Diencephalon (tissue), 1 donor: ENCODE measurements around the gene MANSC4. TPM values are rescaled to one million over a fixed set of nuclear protein-coding genes. Genes with fewer than 3 reads are reported as not detected.

Experiments used
- small RNA-seq: library from RNA; depleted of rRNA; stranded (forward); fragments of <200 nt; gene quantifications from one replicate; pipeline ENCODE3, GENCODE V24; 2014
- total RNA-seq: library from RNA; depleted of rRNA; stranded (reverse); fragments of >200 nt; gene quantifications from one replicate; pipeline ENCODE4 v1.2.3, GENCODE V29; 2014

Gene MANSC4
- not detected for total RNA-seq

DNA sequence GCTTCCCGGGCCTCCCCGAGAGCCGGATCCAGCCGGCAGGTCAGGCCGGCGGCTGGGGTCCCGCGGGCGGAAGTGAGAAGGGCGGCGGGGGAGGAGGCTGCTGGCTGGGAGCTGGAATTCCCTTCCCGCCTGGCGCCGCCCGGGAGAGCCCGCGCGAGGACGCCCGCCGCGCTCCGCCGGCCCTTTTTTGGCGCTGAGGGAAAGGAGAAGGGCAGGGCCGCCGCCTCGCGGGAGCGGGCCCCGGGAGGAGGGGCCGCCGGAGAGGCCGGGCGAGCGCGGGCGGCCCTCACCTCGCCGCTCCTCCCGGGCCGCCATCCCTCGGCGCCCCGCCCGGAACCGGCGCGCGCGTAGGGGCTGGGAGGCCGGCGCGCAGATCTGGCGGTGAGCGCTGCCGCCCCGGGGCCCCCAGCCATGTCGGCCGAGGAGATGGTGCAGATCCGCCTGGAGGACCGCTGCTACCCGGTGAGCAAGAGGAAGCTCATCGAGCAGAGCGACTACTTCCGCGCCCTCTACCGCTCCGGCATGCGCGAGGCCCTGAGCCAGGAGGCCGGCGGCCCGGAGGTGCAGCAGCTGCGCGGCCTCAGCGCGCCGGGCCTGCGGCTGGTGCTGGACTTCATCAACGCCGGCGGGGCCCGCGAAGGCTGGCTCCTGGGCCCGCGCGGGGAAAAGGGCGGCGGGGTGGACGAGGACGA is at the start of gene MANSC4, which contains the start of gene KLHL42:
Gene MANSC4, minus strand, starts transcription at position 317 of the 692 bp plus-strand sequence. CDS start 8,960 bp downstream, outside the sequence.
Gene KLHL42, plus strand, starts transcription at position 314 of the 692 bp plus-strand sequence. Its CDS starts 98 bp downstream, at position 412.

Small RNAs within 50 kb of the gene (small RNA-seq; reads per million reads assigned to genes)
- gene RF00019 (not detected), gene RF02271 (not detected)

Other genes starting within 250 kb of the MANSC4 start
- 1.6 TPM for gene REP15, start 83.8 kb downstream of the MANSC4 start, total RNA-seq
- 91.3 TPM for gene MRPS35, start 69.4 kb downstream of the MANSC4 start, total RNA-seq
- gene KLHL42, start within 50 bp of the MANSC4 start, total RNA-seq: 116 TPM
- gene PTHLH, start 192.5 kb upstream of the MANSC4 start, total RNA-seq: 2.1 TPM